ENCODE measurements around the gene KRT3.

DNA sequence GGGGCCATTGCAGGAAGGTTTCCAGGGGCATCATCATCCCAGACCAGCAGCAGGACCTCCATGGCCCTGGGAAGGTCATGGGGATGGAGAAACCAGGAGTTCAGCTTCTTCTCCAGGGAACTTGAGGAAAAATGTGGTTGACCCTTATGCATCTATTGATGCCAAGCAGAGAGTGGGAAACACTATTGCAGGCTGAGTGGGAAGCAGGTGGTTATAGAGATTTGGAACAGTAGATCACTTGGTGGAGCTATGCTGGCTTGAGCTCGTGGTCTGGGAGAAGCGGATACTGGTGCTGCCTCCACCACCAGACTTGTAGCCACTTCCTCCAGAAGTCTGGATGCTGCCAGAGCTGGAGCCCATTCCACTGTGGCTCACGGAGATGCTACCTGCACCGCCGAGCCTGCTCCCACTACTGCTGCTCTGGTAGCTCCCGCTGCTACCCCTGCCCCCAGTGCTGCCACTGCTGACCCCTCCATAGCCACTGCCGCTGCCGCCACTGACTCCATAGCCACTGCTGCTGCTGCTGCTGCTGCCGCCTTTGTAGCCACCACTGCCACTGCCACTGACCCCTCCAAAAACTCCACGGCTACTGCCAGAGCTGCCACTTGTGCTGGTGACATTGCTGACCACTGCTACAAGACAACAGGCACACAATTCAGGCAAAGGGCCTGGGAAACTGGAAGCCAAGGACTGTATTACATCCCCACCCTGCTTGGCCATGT lies 27.3 kb downstream of the KRT3 start:
- TF ChIP-seq CREB1 (IDR thresholded peaks at IDR 0.05; ENCODE audit: low read depth) (no peak), TEAD4 (IDR thresholded peaks at IDR 0.05) (no peak), YY1 (IDR thresholded peaks at IDR 0.05; ENCODE audit: low read depth) (no peak), RAD21 (IDR thresholded peaks at IDR 0.05; ENCODE audit: low read depth) (no peak), EP300 (IDR thresholded peaks at IDR 0.05; ENCODE audit: borderline replicate concordance) (no peak), EGR1 (IDR thresholded peaks at IDR 0.05) (no peak), CEBPB (IDR thresholded peaks at IDR 0.05) (no peak), TAF1 (IDR thresholded peaks at IDR 0.05; ENCODE audit: low read depth) (no peak), TCF12 (IDR thresholded peaks at IDR 0.05; ENCODE audit: low read depth) (no peak), NFIC (IDR thresholded peaks at IDR 0.05) (no peak), FOXM1 (IDR thresholded peaks at IDR 0.05; ENCODE audit: borderline replicate concordance, low read depth) (no peak), ZBTB7A (IDR thresholded peaks at IDR 0.05; ENCODE audit: low read depth) (no peak)
- TF ChIP-seq, protein P1, sequence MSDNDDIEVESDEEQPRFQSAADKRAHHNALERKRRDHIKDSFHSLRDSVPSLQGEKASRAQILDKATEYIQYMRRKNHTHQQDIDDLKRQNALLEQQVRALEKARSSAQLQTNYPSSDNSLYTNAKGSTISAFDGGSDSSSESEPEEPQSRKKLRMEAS (IDR thresholded peaks at IDR 0.05), result no peak
- TF ChIP-seq, protein P2, sequence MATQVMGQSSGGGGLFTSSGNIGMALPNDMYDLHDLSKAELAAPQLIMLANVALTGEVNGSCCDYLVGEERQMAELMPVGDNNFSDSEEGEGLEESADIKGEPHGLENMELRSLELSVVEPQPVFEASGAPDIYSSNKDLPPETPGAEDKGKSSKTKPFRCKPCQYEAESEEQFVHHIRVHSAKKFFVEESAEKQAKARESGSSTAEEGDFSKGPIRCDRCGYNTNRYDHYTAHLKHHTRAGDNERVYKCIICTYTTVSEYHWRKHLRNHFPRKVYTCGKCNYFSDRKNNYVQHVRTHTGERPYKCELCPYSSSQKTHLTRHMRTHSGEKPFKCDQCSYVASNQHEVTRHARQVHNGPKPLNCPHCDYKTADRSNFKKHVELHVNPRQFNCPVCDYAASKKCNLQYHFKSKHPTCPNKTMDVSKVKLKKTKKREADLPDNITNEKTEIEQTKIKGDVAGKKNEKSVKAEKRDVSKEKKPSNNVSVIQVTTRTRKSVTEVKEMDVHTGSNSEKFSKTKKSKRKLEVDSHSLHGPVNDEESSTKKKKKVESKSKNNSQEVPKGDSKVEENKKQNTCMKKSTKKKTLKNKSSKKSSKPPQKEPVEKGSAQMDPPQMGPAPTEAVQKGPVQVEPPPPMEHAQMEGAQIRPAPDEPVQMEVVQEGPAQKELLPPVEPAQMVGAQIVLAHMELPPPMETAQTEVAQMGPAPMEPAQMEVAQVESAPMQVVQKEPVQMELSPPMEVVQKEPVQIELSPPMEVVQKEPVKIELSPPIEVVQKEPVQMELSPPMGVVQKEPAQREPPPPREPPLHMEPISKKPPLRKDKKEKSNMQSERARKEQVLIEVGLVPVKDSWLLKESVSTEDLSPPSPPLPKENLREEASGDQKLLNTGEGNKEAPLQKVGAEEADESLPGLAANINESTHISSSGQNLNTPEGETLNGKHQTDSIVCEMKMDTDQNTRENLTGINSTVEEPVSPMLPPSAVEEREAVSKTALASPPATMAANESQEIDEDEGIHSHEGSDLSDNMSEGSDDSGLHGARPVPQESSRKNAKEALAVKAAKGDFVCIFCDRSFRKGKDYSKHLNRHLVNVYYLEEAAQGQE (IDR thresholded peaks at IDR 0.05; ENCODE audit: low read depth), result no peak

Measured in Ishikawa (cell line).